ENCODE data around the gene SP7.

The SP7 gene

GRCh38 chr12:53346491-53346890, 10.3 kb upstream of the SP7 start:
- Histone ChIP-seq H3K4ac (ENCODE audit: low read depth in 1 of 2, low read length in 2 of 2) (no peak overlapping the region), H4K8ac (ENCODE audit: low read length) (no peak overlapping the region), H2BK120ac (ENCODE audit: low read depth, low read length) (no peak overlapping the region), H3K9me3 (ENCODE audit: control insufficient read depth, low read length) (no peaks in the 10 kb centered on the region), H3K4me3 (ENCODE audit: insufficient read depth in 1 of 2, low read depth in 1 of 2, low read length in 2 of 2) (no peak overlapping the region), H2AK5ac (ENCODE audit: low read length, severe bottlenecking) (no peak overlapping the region), H3K23ac (ENCODE audit: low read length in 2 of 2) (no peak overlapping the region), H3K27me3 (ENCODE audit: control insufficient read depth in 1 of 2, insufficient read depth in 1 of 2, low read length in 2 of 2) (no peaks in the 10 kb centered on the region), H2BK5ac (ENCODE audit: low read depth, low read length, poor library complexity, severe bottlenecking) (no peak overlapping the region), H3K18ac (ENCODE audit: low read depth in 1 of 2, low read length in 2 of 2) (no peak overlapping the region), H4K91ac (ENCODE audit: low read length) (no peak overlapping the region), H2BK15ac (ENCODE audit: low read depth, poor library complexity, severe bottlenecking) (no peak overlapping the region), H2BK12ac (ENCODE audit: low read length in 2 of 2) (peak overlapping the region; percentile 7 to 47), H3K14ac (ENCODE audit: low read length in 2 of 2) (no peak overlapping the region), H3K27ac (ENCODE audit: low read length, poor library complexity, severe bottlenecking) (no peak overlapping the region), H3K4me1 (ENCODE audit: control insufficient read depth, insufficient read depth, low read depth, low read length) (peaks cover 14% of the 10 kb centered on the region), H3K4me2 (ENCODE audit: low read length, poor library complexity, severe bottlenecking) (no peak overlapping the region), H3K36me3 (ENCODE audit: control insufficient read depth in 1 of 2, insufficient read depth in 2 of 2, low read depth in 1 of 2, low read length in 2 of 2) (no peaks in the 10 kb centered on the region), H3K9ac (ENCODE audit: low read length) (no peak overlapping the region), H3K79me1 (replicated peaks; ENCODE audit: low read length, poor library complexity, severe bottlenecking) (no peaks in the 10 kb centered on the region), H2AFZ (ENCODE audit: low read depth, low read length) (peak overlapping the region; percentile 18)
- no peak for DNase-seq
- 63% methylated on average over 1 of the region's 1 CpG for WGBS

- Histone ChIP-seq H2AFZ (ENCODE audit: low read depth, low read length) (peak overlapping the region; percentile 47), H4K91ac (ENCODE audit: low read length) (peak overlapping the region; percentile 48), H3K4me2 (ENCODE audit: low read length, poor library complexity, severe bottlenecking) (peak overlapping the region; percentile 95), H3K4me3 (ENCODE audit: insufficient read depth in 1 of 2, low read depth in 1 of 2, low read length in 2 of 2) (peak overlapping the region; percentile 54 to 87), H3K9me3 (ENCODE audit: control insufficient read depth, low read length) (no peaks in the 10 kb centered on the region), H2BK15ac (ENCODE audit: low read depth, poor library complexity, severe bottlenecking) (no peak overlapping the region), H3K27me3 (ENCODE audit: control insufficient read depth in 1 of 2, insufficient read depth in 1 of 2, low read length in 2 of 2) (peaks cover 0 to 6% of the 10 kb centered on the region in 2 experiments), H3K18ac (ENCODE audit: low read depth in 1 of 2, low read length in 2 of 2) (peak overlapping the region; percentile 89 to 96), H2BK12ac (ENCODE audit: low read length in 2 of 2) (peak overlapping the region in 1 of 2 experiments; percentile 70), H2BK5ac (ENCODE audit: low read depth, low read length, poor library complexity, severe bottlenecking) (no peak overlapping the region), H2AK5ac (ENCODE audit: low read length, severe bottlenecking) (peak overlapping the region; percentile 13), H3K4ac (ENCODE audit: low read depth in 1 of 2, low read length in 2 of 2) (peak overlapping the region; percentile 54 to 82), H3K23ac (ENCODE audit: low read length in 2 of 2) (no peak overlapping the region), H3K14ac (ENCODE audit: low read length in 2 of 2) (no peak overlapping the region), H3K9ac (ENCODE audit: low read length) (peak overlapping the region; percentile 87), H3K36me3 (ENCODE audit: control insufficient read depth in 1 of 2, insufficient read depth in 2 of 2, low read depth in 1 of 2, low read length in 2 of 2) (no peaks in the 10 kb centered on the region), H3K27ac (ENCODE audit: low read length, poor library complexity, severe bottlenecking) (peak overlapping the region; percentile 6), H4K8ac (ENCODE audit: low read length) (peak overlapping the region; percentile 54), H3K79me1 (replicated peaks; ENCODE audit: low read length, poor library complexity, severe bottlenecking) (no peaks in the 10 kb centered on the region), H2BK120ac (ENCODE audit: low read depth, low read length) (peak overlapping the region; percentile 59), H3K4me1 (ENCODE audit: control insufficient read depth, insufficient read depth, low read depth, low read length) (peaks cover 14% of the 10 kb centered on the region)
- DNase-seq: peak; percentile 56
- WGBS: 6% methylated on average over 6 of the region's 10 CpGs
Observed at GRCh38 chr12:53345486-53346188, 9.5 kb upstream of the SP7 start.

- Histone ChIP-seq H3K4me2 (ENCODE audit: low read length, poor library complexity, severe bottlenecking) (peak overlapping the region; percentile 95), H3K27me3 (ENCODE audit: control insufficient read depth in 1 of 2, insufficient read depth in 1 of 2, low read length in 2 of 2) (peaks cover 2 to 11% of the 10 kb centered on the region in 2 experiments), H3K23ac (ENCODE audit: low read length in 2 of 2) (no peak overlapping the region), H2AFZ (ENCODE audit: low read depth, low read length) (no peak overlapping the region), H3K36me3 (ENCODE audit: control insufficient read depth in 1 of 2, insufficient read depth in 2 of 2, low read depth in 1 of 2, low read length in 2 of 2) (no peaks in the 10 kb centered on the region), H4K91ac (ENCODE audit: low read length) (peak overlapping the region; percentile 70), H3K18ac (ENCODE audit: low read depth in 1 of 2, low read length in 2 of 2) (peak overlapping the region; percentile 59 to 96), H3K9me3 (ENCODE audit: control insufficient read depth, low read length) (no peaks in the 10 kb centered on the region), H3K4me1 (ENCODE audit: control insufficient read depth, insufficient read depth, low read depth, low read length) (peaks cover 16% of the 10 kb centered on the region), H3K14ac (ENCODE audit: low read length in 2 of 2) (no peak overlapping the region), H2BK15ac (ENCODE audit: low read depth, poor library complexity, severe bottlenecking) (no peak overlapping the region), H2AK5ac (ENCODE audit: low read length, severe bottlenecking) (peak overlapping the region; percentile 13), H2BK12ac (ENCODE audit: low read length in 2 of 2) (peak overlapping the region in 1 of 2 experiments; percentile 75), H4K8ac (ENCODE audit: low read length) (peak overlapping the region; percentile 84), H3K79me1 (replicated peaks; ENCODE audit: low read length, poor library complexity, severe bottlenecking) (no peaks in the 10 kb centered on the region), H3K27ac (ENCODE audit: low read length, poor library complexity, severe bottlenecking) (peak overlapping the region; percentile 71), H3K4me3 (ENCODE audit: insufficient read depth in 1 of 2, low read depth in 1 of 2, low read length in 2 of 2) (peak overlapping the region; percentile 54 to 87), H2BK5ac (ENCODE audit: low read depth, low read length, poor library complexity, severe bottlenecking) (no peak overlapping the region), H2BK120ac (ENCODE audit: low read depth, low read length) (peak overlapping the region; percentile 59), H3K4ac (ENCODE audit: low read depth in 1 of 2, low read length in 2 of 2) (peak overlapping the region in 1 of 2 experiments; percentile 75), H3K9ac (ENCODE audit: low read length) (peak overlapping the region; percentile 87)
- peak; percentile 86 for DNase-seq
- 2% methylated on average over 50 of the region's 50 CpGs for WGBS
Observed at GRCh38 chr12:53344824-53345485, 8.8 kb upstream of the SP7 start.

GRCh38 chr12:53344487-53344823, 8.3 kb upstream of the SP7 start:
- Histone ChIP-seq H2BK5ac (ENCODE audit: low read depth, low read length, poor library complexity, severe bottlenecking) (no peak overlapping the region), H3K4me1 (ENCODE audit: control insufficient read depth, insufficient read depth, low read depth, low read length) (peaks cover 16% of the 10 kb centered on the region), H2BK120ac (ENCODE audit: low read depth, low read length) (no peak overlapping the region), H3K4ac (ENCODE audit: low read depth in 1 of 2, low read length in 2 of 2) (peak overlapping the region; percentile 75 to 96), H3K27ac (ENCODE audit: low read length, poor library complexity, severe bottlenecking) (no peak overlapping the region), H2BK12ac (ENCODE audit: low read length in 2 of 2) (peak overlapping the region in 1 of 2 experiments; percentile 82), H3K79me1 (replicated peaks; ENCODE audit: low read length, poor library complexity, severe bottlenecking) (no peaks in the 10 kb centered on the region), H3K18ac (ENCODE audit: low read depth in 1 of 2, low read length in 2 of 2) (peak overlapping the region; percentile 56 to 94), H3K9ac (ENCODE audit: low read length) (peak overlapping the region; percentile 75), H2AK5ac (ENCODE audit: low read length, severe bottlenecking) (peak overlapping the region; percentile 8), H4K8ac (ENCODE audit: low read length) (peak overlapping the region; percentile 89), H3K36me3 (ENCODE audit: control insufficient read depth in 1 of 2, insufficient read depth in 2 of 2, low read depth in 1 of 2, low read length in 2 of 2) (no peaks in the 10 kb centered on the region), H3K14ac (ENCODE audit: low read length in 2 of 2) (peak overlapping the region in 1 of 2 experiments; percentile 90), H3K27me3 (ENCODE audit: control insufficient read depth in 1 of 2, insufficient read depth in 1 of 2, low read length in 2 of 2) (peaks cover 6 to 15% of the 10 kb centered on the region in 2 experiments), H4K91ac (ENCODE audit: low read length) (peak overlapping the region; percentile 77), H3K4me2 (ENCODE audit: low read length, poor library complexity, severe bottlenecking) (peak overlapping the region; percentile 89), H2AFZ (ENCODE audit: low read depth, low read length) (peak overlapping the region; percentile 83), H3K9me3 (ENCODE audit: control insufficient read depth, low read length) (no peaks in the 10 kb centered on the region), H2BK15ac (ENCODE audit: low read depth, poor library complexity, severe bottlenecking) (no peak overlapping the region), H3K23ac (ENCODE audit: low read length in 2 of 2) (no peak overlapping the region), H3K4me3 (ENCODE audit: insufficient read depth in 1 of 2, low read depth in 1 of 2, low read length in 2 of 2) (peak overlapping the region; percentile 51 to 76)
- DNase-seq: no peak
- WGBS: 2% methylated on average over 12 of the region's 19 CpGs

Measured in mesenchymal stem cell (in vitro differentiated cells and primary cell).